Osteocyte (in vitro differentiated cells): ENCODE results near the gene EZR. TPM values are rescaled to one million over a fixed set of nuclear protein-coding genes. Genes with fewer than 3 reads are reported as not detected.
"Not testable (repeated sequence)": the region's sequence is repeated elsewhere in the genome, so short reads cannot be mapped to it uniquely, and the experiment has no call there.

Experiments used
- DNase-seq: peaks from one replicate; pipeline ENCODE4 v3.0.0; 2021; ENCODE audit warnings: mixed read lengths; ENCODE audit not compliant: unreplicated experiment; ENCODE audit errors: extremely low spot score
- H3K27ac Mint-ChIP-seq: one replicate; pipeline ENCODE4 v1.8.0; 2021; ENCODE audit warnings: mild to moderate bottlenecking, mixed read lengths; ENCODE audit not compliant: unreplicated experiment
- H3K27me3 Mint-ChIP-seq: one replicate; pipeline ENCODE4 v1.8.0; 2021; ENCODE audit warnings: mixed read lengths; ENCODE audit not compliant: unreplicated experiment
- H3K36me3 Mint-ChIP-seq: one replicate; pipeline ENCODE4 v1.8.0; 2021; ENCODE audit warnings: mixed read lengths; ENCODE audit not compliant: unreplicated experiment
- H3K4me1 Mint-ChIP-seq: one replicate; pipeline ENCODE4 v1.8.0; 2021; ENCODE audit warnings: mixed read lengths; ENCODE audit not compliant: unreplicated experiment
- H3K4me3 Mint-ChIP-seq: one replicate; pipeline ENCODE4 v1.8.0; 2021; ENCODE audit warnings: mild to moderate bottlenecking, moderate library complexity, mixed read lengths; ENCODE audit not compliant: unreplicated experiment
- H3K9me3 Mint-ChIP-seq: one replicate; pipeline ENCODE4 v1.8.0; 2021; ENCODE audit warnings: mixed read lengths; ENCODE audit not compliant: unreplicated experiment
- CTCF ChIP-seq: fragments of 200-600 bp; sonication (generic); IDR thresholded peaks from 2 replicates; pipeline ENCODE4 v1.5.0; 2021; ENCODE audit warnings: antibody characterized with exemption, mild to moderate bottlenecking, moderate library complexity
- total RNA-seq: library from RNA; stranded (reverse); gene quantifications from 2 replicates; pipeline ENCODE4 v1.2.1, GENCODE V29; 2021

The EZR gene
- total RNA-seq, 1 donor from 2014 or later = 41.1 TPM

- no peak for DNase-seq
- no peak for TF ChIP-seq CTCF
- H3K27ac Mint-ChIP-seq = no peak overlapping the region
- no peak overlapping the region for H3K4me3 Mint-ChIP-seq
- peaks cover 36% of the 10 kb centered on the region for H3K4me1 Mint-ChIP-seq
- H3K9me3 Mint-ChIP-seq = no peaks in the 10 kb centered on the region
- H3K27me3 Mint-ChIP-seq = no peaks in the 10 kb centered on the region
- H3K36me3 Mint-ChIP-seq = no peaks in the 10 kb centered on the region
Observed at GRCh38 chr6:158796353-158796752, 22.8 kb downstream of the EZR start.

GRCh38 chr6:158795516-158795915 is 23.7 kb downstream of the EZR start:
- H3K36me3 Mint-ChIP-seq = no peaks in the 10 kb centered on the region
- H3K27ac Mint-ChIP-seq = no peak overlapping the region
- no peaks in the 10 kb centered on the region for H3K27me3 Mint-ChIP-seq
- H3K9me3 Mint-ChIP-seq = no peaks in the 10 kb centered on the region
- H3K4me3 Mint-ChIP-seq = no peak overlapping the region
- TF ChIP-seq CTCF = no peak
- DNase-seq = no peak
- peaks cover 36% of the 10 kb centered on the region for H3K4me1 Mint-ChIP-seq

GRCh38 chr6:158793432-158793831 is 25.7 kb downstream of the EZR start:
- Mint-ChIP-seq H3K9me3 (no peaks in the 10 kb centered on the region), H3K27ac (no peak overlapping the region), H3K36me3 (peaks cover 3% of the 10 kb centered on the region), H3K4me3 (no peak overlapping the region), H3K4me1 (peaks cover 17% of the 10 kb centered on the region), H3K27me3 (no peaks in the 10 kb centered on the region)
- TF ChIP-seq CTCF = peak; percentile 40
- no peak for DNase-seq

GRCh38 chr6:158792505-158792904 is 26.7 kb downstream of the EZR start:
- not testable (repeated sequence) for DNase-seq, H3K9me3 Mint-ChIP-seq, H3K36me3 Mint-ChIP-seq, H3K4me1 Mint-ChIP-seq, H3K27me3 Mint-ChIP-seq, H3K27ac Mint-ChIP-seq, H3K4me3 Mint-ChIP-seq

- no peak for DNase-seq
- no peak for TF ChIP-seq CTCF
- Mint-ChIP-seq H3K27ac (no peak overlapping the region), H3K4me3 (no peak overlapping the region), H3K27me3 (no peaks in the 10 kb centered on the region), H3K36me3 (peaks cover 10% of the 10 kb centered on the region), H3K4me1 (no peaks in the 10 kb centered on the region), H3K9me3 (no peaks in the 10 kb centered on the region)
Observed at GRCh38 chr6:158791274-158791855, 27.8 kb downstream of the EZR start.
